Measurements from ENCODE around the gene PCIF1.
"Not testable (repeated sequence)": the region's sequence is repeated elsewhere in the genome, so short reads cannot be mapped to it uniquely, and the experiment has no call there.

The PCIF1 gene

DNA sequence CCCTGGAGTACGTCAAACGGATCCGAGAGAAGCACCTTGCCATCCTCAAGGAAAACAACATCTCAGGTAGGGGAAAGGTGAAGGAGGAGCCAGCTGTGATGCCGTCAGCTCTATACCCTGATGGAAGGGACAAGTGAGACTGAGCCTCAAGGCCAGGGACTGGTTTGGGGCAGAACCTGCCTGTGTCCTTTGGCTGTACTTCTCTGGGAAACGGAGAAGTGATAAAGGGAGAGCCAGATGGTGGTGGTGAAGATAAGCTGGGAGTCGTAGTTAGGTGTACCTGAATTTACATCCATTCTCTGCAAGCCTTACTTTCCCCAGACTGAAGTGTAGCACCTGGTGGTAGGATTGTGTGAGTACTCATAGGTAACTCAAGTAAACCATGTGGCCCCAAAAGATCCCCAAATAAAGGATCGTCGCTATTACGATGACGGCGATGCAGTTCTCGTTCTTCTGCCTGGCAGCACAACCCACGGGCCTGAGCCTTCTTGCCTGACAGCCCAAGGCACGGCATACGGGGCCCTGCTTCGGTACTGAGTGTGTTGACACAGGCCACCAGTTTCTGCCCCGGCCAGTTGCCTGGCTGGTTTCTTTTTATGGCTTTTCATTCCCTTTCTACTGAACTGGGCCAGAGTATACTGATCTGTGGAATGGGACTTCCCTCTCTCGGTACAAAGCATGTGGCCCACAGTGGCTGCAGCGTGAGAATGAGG is 10.6 kb downstream of the PCIF1 start:
- DNase-seq (ENCODE audit: extremely low spot score, insufficient read length, low read depth) (no peak), FAIRE-seq (no peak)

DNA sequence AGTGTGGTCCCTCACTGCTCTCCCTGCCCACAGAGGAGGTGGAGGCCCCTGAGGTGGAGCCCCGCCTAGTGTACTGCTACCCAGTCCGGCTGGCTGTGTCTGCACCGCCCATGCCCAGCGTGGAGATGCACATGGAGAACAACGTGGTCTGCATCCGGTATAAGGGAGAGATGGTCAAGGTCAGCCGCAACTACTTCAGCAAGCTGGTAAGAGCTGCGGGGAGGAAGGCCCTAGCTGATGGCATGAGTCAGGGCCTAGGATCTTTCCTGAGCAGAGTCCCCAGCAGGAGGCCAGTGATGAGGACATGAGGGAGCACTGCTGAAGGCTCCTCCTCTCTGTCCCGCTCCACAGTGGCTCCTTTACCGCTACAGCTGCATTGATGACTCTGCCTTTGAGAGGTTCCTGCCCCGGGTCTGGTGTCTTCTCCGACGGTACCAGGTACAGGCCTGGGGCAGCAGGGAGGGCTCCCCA is 11.2 kb downstream of the PCIF1 start:
- DNase-seq (ENCODE audit: extremely low spot score, insufficient read length, low read depth), result no peak
- FAIRE-seq, result no peak

DNA sequence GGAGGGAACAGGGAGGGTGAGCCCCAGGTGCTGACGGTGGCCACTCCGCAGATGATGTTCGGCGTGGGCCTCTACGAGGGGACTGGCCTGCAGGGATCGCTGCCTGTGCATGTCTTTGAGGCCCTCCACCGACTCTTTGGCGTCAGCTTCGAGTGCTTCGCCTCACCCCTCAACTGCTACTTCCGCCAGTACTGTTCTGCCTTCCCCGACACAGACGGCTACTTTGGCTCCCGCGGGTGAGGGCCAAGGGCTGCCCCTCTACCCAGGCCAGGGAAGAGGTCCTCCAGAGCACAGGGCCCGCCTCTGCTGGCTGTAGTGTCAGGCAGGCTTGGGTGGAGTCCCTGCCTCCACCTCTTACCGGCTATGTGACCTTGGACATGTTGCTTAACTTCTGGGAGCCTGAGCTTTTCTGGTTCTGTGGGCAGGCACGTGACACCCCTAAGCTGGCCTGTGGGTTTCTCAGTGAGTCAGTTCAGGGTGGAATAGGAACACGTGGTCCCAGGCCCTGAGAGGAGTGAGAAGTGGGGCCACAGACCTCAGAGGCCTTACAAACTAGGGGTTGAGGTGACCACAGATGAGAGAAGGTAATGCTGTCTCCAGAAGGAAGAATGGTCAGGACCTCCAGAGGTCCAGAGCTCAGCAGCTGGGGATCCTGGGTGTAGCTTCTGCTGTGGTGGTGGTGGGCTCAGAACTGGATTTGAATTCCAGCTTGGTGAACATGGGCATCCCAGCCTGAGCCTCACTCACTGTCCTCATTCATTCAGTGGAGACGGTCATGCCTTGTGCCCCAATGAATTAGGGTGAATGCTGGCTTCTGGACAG is 11.9 kb downstream of the PCIF1 start:
- no peak for FAIRE-seq

DNA sequence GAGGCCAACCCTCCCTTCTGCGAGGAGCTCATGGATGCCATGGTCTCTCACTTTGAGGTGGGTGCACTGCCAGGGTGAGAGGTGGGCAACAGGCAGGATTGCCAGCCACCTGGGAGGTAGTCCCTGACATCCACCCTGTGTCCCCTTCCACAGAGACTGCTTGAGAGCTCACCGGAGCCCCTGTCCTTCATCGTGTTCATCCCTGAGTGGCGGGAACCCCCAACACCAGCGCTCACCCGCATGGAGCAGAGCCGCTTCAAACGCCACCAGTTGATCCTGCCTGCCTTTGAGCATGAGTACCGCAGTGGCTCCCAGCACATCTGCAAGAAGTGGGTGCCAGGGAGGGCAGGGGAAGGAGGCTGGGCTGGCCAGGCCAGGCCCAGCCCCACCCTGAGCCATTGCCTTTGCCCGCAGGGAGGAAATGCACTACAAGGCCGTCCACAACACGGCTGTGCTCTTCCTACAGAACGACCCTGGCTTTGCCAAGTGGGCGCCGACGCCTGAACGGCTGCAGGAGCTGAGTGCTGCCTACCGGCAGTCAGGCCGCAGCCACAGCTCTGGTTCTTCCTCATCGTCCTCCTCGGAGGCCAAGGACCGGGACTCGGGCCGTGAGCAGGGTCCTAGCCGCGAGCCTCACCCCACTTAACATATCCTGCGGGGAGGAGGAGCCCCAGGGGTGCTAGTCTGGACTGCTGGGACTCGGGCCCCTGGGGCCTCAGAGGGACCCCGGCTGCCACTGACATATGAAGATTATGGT is 12.8 kb downstream of the PCIF1 start:
- DNase-seq (ENCODE audit: extremely low spot score, insufficient read length, low read depth), result no peak

More for the DNA sequence above, 11.9 kb downstream of the PCIF1 start:
- DNase-seq (ENCODE audit: extremely low spot score, insufficient read length, low read depth), result no peak

DNA sequence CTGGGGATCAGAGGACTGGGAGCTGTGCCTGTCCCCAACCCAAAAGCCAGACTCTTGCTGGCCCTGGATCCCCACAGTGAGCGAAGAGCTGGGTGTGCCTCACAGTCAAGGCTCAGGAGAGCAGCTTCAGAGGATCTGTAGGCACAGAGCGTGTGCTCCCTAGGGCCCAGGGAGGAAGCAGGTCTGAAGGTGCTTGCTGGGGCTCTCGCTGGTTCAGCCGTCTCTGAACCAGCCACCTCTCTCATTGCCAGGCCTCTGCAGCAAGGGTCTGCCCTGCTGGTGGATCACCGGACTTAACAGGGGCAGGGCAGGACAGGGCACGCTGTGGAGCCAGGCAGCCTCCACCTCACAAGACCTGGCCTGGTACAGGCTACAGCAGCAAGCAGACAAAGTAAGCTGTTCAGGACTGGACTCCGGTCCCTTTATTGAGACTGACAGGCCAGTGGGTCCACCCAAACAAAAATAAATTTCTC is 13.8 kb downstream of the PCIF1 start:
- no peak for DNase-seq (ENCODE audit: extremely low spot score, insufficient read length, low read depth)
- no peak for FAIRE-seq

More for the DNA sequence above, 12.8 kb downstream of the PCIF1 start:
- no peak for FAIRE-seq

DNA sequence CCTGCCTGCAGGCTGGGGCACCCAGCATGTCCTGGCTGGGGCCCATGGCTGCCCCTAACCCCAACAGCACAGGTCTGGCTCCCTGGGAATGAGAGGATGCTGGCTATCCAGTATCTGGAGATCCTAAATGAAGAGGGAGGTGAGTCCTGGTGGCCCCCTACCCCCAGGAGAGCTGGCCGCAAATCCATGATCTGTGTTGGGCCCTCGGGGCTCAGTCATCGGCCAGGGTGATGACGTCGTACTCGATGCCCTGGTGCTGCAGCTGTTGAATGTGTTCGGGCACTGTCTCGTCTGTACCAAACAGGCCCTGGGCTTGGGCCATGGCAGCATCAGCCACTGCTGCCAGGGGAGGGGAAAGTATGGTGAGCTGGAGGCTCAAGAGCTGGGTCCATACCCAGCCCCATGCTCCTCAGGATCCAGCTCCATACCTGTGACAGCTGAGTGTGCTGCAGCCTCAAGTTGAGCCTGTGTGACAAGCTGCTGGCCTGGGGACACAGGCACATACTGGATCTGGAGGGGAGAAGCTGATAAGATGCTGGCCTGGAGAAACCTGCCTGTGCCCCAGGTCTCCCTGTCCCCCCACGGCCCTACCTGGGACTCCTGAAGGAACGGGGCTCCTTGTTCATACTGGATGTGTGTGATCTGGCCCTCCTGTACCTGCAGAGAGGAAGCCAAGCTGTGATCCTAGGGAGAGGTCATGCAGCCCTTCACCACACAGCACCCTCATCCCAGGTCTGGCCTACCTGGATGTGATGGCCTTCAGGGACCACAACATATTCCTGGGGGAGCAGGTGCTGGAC is 14.5 kb downstream of the PCIF1 start:
- FAIRE-seq, result no peak

DNA sequence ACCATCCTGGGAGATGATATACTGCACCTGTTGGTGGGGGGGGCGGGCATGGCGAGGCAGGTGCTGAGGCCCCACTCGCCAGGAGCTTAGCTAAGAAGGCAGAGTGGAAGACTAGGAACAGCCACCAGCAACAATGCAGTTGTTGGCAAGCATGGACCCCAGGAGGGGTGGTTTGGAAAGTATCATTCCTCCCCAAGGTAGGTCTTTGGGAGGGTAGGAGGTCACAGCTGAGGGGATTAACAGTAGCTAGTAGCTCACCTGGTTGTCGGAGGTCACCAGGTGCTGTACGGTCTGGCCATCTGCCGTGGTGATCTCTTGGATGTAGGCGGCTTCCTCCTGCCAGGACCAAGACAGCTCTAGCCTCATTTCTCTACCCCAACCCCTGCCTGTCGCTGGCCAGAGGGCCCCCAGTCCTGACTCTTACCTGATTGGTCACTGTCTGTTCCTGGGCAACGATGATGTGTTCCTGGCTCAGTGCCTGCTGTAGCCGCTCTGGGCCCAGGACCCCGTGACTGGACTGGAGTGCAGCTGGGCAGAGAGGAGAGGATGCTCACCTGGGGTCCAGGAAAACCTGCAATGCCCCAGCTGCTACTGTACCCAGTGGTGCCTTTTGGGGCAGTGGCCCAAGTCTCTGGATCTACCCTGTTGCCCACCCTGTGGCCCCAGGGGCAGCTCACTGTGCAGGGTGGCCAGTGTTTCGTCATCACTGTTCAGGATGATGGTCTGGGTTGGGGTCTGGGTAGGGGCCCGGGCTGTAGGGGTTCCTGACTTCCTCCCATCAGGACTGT is 15.3 kb downstream of the PCIF1 start:
- no peak for FAIRE-seq

More for the DNA sequence above, 14.5 kb downstream of the PCIF1 start:
- DNase-seq (ENCODE audit: extremely low spot score, insufficient read length, low read depth), result no peak

DNA sequence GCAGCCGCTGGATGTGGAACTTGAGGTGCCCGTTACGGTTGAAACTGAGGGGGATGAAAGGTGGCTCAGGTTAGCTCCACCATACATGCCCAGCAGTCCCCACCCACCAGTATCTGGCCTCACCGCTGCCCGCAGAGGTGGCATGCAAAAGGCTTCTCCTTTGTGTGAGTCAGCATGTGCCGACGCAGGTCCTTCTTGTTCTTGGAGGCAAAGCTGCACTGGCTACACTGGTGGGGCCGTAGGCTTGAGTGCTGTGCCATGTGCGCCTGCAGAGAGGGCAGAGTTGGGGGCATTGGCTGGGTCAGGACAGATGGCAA is 15.8 kb downstream of the PCIF1 start:
- DNase-seq (ENCODE audit: extremely low spot score, insufficient read length, low read depth) (no peak), FAIRE-seq (no peak)

More for the DNA sequence above, 15.3 kb downstream of the PCIF1 start:
- no peak for DNase-seq (ENCODE audit: extremely low spot score, insufficient read length, low read depth)

DNA sequence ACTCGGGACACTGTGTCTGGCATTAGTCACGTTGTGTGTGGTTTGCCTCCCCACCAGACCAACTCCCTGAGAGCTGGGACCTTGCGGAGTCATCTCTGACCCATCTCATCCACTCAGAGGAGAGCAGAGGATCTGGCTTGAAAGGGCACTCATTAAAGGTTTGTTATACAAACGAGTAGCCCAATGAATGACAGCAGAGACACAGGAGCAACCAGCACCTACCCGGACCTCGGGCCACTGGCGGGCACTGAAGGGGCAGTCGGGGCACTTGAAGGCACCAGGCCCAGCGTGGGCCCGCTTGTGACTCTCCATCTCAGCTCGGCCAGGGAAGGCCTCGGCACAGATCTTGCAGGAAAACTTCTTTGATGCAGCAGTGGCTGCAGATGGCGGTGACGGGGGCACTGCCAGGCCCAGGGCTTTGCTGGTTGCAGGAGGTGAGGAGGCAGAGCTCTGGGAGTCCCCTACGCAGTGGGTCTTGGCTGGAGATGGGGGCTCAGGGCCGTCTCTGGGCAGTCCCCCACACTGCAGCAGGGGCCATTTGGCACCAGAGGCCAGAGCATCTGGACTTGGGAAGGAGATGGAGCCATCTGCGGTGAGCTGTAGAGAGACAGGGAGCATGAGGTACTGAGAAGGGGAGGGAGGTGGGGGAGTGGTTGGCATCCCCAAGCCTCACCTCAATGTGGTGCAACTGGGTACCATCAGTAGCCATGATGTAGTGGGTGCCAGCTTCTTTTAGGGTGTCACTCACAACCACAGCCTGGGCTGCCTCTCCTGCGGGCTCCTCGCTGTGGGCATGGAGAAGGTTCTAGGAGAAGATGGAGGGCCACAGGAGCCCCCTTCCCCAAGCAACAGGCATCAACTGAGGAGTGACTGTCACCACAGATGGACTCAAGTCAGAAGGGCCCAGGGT is 17.7 kb downstream of the PCIF1 start:
- DNase-seq (ENCODE audit: extremely low spot score, insufficient read length, low read depth) (no peak), FAIRE-seq (no peak)

DNA sequence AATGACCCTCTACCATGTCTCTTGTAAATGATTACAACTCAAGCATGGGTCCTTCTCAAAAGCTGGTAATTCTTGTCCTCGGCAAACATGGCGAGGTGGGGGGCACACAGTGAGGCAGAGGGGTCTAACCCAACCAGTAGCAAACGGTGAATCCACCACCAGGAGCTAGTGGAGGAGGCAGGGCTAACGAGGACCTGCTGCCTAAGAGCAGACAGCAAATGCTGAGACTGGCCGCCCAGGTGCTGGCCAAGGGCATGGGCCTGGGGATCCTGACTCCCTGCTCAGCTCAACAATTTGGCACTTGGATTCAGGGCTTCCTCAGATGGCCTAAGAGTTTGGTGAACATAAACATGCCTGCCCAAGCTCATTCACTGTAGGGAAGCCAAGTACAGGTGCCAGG is 18.4 kb downstream of the PCIF1 start:
- no peak for FAIRE-seq
- no peak for DNase-seq (ENCODE audit: extremely low spot score, insufficient read length, low read depth)

DNA sequence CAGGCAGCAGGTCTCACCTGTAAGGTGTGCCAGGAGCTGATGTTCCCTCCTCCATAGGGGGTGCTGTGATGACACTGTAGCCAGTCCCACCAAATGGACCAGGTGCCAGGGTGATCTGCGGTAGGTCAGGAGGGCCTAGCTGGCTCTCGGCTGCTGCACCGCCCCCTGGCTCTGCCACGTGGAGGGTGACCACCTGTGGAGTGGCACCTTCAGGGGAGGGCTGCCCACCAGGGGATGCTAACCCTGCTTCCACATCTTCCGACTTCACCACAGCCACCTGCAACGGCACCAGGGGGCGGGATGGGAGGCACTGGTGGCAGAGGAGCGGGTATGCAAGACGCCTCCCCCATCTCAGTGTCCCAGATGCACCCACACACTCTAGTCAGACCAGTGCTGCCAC is 19.2 kb downstream of the PCIF1 start:
- DNase-seq (ENCODE audit: extremely low spot score, insufficient read length, low read depth) (no peak), FAIRE-seq (no peak)

DNA sequence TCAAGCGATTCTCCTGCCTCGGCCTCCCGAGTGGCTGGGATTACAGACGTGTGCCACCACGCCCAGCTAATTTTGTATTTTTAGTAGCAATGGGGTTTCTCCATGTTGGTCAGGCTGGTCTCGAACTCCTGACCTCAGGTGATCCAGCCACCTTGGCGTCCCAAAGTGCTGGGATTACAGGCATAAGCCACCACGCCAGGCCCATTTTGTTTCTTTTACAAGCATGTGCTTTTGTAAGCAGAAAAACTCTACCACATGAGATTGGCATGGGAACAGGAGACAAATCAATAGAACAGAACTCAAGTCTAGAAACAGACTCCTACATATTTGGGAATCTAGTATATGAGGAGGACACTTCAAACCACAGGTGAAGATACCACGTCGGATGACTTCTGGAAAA is 21.8 kb downstream of the PCIF1 start:
- not testable (repeated sequence) for DNase-seq (ENCODE audit: extremely low spot score, insufficient read length, low read depth); FAIRE-seq

DNA sequence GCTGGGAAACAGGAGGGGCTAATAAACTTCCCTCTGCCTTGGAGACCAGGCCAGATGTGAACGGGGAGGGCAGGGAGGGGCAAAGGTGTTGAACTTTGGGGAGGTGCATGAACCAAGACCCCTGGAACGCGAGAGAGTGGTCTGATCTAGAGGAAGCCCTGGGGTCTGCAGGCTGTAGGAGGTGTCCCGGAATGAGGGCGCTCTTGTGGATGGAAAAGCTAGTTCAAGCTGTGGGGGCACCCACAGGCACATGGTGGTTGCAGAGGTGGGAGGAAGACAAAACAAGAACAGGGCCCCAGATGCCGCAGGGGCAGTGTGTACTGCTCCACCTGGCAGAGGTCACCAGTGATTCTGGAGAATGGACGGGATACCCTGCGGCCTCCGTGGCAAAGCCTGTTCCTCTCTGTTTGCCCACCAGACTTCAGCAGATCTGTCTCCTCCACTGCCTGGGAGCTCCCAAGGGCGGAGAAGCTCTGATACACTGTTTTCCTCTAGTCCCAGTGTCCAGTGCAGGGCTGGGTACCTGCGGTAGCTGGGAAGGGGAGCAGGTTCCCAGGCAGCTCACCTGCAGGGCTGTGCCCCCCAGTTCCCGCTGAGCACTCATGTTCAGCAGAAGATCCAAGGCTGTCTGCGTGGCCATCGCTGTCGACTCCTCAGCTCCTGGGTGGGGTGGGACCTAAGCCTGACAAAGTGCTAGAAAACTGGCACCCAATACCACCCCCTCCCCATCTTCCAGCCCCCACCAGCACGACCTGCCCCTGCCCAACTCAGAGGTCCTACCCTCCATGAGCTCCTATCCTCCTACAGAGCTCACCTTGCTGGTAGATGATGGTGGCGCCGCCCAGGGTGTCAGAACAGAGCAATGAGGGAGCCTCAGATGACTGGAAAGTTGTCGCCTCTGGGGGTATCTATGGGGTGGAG is 22.8 kb downstream of the PCIF1 start:
- FAIRE-seq (no peak), DNase-seq (ENCODE audit: extremely low spot score, insufficient read length, low read depth) (no peak)

DNA sequence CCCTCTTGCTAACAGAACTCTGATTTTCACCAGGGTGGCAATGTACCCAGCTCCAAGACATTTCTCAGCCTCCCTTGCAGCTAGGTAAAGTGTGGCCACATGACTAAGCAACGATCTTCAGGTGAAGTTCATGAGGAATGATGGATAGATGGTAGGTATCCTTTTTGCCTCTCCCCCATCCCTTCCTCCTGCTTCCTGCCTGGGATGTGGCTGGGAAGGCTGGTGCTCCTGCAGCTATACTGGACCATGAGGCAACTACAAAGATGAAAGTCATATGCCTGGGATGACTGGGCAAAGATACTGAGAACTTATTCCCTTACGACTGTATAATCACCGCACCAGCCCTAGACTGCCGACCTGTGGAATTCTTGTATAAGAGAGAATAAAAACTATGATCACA is 24.1 kb downstream of the PCIF1 start:
- DNase-seq (ENCODE audit: extremely low spot score, insufficient read length, low read depth), result no peak
- FAIRE-seq, result no peak

DNA sequence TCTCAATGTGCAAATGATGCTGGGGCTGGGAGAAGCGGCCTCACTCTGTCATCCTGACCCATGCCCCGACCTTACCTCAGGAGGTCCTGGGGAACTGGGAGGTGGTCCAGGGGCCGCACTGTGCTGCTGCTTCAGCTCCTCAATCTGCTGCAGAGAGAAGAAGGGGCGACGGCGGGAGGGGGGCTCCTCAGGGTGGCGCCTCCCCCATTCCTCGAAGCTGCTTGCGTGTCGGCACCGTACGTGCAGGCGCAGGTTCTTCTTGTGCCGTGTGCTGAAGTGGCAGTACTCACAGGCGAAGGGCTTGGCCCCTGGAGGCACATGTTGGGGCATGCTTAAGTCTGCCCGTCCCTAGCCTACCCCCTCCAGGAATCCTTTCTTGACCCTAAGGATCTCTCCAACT is 24.6 kb downstream of the PCIF1 start:
- no peak for DNase-seq (ENCODE audit: extremely low spot score, insufficient read length, low read depth)
- FAIRE-seq, result no peak

DNA sequence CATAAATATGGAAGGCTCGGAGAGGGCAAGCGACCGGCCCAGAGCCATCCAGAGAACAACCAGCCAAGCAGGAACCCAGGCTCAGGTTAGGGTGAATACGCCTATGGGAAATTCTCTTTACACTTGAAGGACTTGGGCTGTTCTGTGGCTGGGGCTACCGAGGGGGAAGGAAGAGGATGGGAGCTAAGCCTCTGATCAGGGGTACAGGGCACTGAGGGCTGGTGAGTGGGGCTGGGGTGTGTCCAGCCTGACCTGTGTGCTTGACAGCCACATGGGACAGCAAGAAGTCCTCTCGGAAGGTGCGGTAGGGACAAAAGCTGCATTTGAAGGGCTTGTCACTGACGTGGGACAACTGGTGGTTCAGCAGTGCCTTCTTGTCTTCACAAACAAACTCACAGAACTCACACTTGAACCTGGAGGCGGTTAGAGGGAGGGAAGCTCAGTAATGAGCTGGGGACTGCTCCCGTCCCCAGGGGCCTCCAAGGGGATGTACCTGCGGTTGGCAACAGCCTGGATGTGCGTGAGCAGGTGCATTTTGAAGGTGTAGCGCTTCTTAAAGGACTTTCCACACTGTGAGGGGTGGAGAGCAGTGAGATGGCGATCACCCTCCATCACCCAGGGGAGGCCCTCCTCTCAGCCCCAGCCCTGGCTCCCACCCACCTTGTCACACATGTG is 25.6 kb downstream of the PCIF1 start:
- no peak for DNase-seq (ENCODE audit: extremely low spot score, insufficient read length, low read depth)
- FAIRE-seq, result no peak

All from GM18507 (cell line).